HT-29 (cell line): ENCODE data around the gene GTPBP3. TPM values are rescaled to one million over a fixed set of nuclear protein-coding genes. Genes with fewer than 3 reads are reported as not detected.
"Not testable (repeated sequence)": the region's sequence is repeated elsewhere in the genome, so short reads cannot be mapped to it uniquely, and the experiment has no call there.

Experiments used
- DNase-seq: peaks from one replicate; pipeline ENCODE4 v3.0.0-alpha.2; 2015; ENCODE audit warnings: low spot score
- total RNA-seq: library from RNA; depleted of rRNA; stranded (reverse); fragments of >200 nt; shearing (Covaris generic); gene quantifications from 2 replicates; pipeline ENCODE4 v1.2.3, GENCODE V29; 2014; rRNA removed

GTPBP3 gene, protein sequence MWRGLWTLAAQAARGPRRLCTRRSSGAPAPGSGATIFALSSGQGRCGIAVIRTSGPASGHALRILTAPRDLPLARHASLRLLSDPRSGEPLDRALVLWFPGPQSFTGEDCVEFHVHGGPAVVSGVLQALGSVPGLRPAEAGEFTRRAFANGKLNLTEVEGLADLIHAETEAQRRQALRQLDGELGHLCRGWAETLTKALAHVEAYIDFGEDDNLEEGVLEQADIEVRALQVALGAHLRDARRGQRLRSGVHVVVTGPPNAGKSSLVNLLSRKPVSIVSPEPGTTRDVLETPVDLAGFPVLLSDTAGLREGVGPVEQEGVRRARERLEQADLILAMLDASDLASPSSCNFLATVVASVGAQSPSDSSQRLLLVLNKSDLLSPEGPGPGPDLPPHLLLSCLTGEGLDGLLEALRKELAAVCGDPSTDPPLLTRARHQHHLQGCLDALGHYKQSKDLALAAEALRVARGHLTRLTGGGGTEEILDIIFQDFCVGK
- 40.0 and 64.4 TPM in 2 replicates for total RNA-seq

DNA sequence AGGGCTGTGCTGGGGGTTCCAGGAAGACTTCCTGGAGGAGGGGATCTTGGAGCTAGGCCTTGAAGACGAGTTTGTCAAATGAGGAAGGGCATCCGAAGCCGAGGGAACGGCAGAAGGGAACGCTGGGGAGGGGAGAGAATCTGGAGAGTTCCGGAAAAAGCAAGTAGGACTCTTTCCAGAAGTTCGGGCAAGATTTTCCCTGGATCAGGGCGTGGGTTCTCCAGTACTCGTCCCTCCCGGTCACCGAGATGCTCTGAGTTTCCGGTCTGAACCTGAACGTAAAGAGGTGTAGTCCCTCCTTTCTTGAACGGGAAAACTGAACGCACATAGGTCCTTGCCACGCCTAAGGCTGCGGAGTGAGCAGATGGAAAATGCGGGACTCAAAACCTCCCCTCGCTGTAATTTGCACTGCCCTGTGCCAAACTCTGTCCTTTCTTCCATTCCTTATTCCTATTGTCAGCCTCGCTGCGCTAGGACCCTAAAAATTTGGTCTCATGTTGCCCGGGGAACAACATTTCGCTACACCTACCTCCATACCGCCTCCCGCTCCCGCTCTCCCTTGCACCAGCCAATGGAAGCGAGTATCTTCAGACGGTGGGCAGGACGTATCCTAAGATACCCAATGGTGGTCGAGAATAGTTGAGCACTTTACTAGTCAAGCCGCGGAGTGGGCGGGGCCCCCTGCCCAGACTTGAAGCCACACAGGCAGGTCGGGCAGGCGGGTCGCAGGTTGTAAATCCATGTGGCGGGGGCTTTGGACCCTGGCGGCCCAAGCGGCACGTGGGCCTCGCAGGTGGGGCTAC, at the start of gene GTPBP3:
Gene GTPBP3, plus strand, starts transcription at position 682 of the 803 bp plus-strand sequence. Its CDS starts 59 bp downstream, at position 741.
- peak; percentile 93 for DNase-seq

DNA sequence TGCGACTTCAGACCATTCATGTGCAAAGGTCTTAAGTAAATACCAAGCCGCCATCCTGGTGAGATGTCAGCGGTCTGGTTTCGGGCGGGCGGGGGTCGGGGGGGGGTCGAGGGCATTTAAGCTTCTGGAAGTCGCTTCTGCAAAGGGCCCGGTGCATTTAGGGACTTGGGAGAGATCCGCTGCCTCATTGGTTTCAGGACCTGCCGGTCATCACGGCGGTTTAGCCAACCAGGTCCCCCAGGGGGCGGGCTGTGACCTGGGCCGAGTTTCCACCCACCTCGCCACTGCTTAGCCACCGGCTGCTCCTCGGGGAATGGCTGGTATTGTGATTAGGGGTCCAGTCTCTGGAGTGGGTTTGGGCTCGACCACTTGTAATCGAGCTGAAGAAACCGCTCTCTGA, 47.9 kb upstream of the GTPBP3 start:
- peak; percentile 50 for DNase-seq

DNA sequence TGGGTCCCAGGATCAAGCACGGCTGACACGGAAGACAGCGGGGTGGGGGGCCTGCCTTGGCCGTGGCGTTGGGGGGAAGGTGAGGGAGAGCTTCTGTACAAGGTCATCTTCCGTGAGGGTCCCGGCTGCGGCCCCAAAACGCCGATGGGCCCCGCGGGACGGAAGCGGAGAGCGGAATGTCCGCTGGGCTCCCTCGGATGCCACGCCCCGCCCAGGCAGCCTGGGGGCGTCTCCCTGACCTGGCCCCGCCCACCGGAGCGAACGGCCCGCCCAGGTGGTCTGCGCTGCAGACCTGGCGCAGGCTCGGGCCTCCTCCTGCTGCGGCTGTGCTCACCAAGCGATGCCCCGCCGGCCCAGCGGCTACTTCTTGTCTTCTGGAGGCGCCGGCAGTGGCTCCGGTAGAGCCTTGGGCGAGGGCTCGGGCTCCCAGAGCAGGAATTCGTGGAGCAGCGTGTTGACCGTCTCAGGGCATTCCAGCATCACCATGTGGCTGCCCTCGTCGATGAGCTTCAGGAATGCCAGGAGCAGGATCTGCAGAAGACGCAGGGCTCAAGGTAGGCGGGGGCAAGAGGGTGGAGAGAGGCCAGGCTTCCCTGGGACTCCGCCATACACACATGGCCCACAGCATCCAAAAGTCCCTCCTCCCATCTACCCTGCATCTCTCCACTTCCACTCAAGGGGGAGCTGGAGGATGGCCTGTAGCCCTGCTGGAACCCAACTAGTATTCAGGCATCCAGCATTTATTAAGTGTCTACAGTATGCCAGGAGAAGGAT, 44.9 kb upstream of the GTPBP3 start:
- DNase-seq: peak; percentile 86

DNA sequence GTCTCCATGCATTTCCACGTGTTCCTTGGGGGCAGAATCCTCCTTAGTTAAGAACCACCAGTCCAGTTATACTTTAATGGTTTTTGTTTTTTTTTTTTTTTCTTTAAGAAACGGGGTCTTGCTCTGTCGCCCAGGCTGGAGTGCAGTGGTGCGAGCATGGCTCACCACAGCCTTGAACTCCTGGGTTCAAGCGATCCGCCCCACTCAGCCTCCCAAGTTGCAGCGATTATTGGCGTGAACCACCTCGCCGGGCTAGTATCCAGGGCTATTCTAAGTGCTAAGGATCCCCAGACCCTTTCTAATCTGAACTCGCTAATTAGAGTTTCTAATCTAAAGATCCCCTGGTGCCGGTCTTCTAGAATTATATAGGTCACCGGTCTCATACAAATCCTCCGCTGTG, 43.7 kb upstream of the GTPBP3 start:
- no peak for DNase-seq

DNA sequence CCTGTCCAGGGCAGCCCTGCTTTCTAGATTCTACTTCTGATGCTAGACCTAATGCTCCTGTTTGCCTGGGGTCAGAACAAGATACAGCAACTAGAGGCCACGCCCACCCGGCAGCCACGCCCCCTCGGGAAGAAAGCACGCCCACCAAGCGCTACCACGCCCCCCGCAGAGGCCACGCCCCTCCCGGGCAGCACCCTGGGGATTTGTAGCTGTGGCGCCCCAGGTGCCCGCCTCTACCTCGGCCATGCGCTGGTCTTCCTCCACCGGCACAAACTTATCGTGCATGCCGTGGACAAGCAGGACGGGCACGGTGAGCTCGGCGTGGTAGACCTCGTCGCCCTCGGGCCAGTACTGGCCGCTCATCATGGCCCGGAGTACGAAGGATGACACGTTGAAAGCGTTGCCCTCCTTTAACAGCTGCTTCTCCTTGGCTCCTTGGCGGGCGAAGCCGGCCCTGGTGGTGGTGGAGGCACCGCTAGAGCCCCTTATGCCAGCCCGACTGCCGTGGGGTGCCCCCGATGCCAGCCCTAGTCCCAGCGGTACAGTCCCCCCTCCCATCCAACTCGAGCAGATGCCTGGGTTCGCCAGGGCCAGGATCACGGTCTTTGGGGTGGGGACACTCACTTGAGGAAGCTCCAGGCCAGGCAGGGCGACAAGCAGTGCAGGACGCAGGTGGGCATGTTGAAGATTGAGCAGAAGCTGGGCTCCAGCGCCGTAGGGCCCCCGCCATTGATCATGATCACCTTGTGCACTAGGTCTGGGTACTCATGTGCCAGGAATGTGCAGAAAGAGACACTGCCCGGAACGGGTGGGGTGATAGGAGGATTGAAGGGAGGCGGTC, 43.1 kb upstream of the GTPBP3 start:
- peak; percentile 44 for DNase-seq

DNA sequence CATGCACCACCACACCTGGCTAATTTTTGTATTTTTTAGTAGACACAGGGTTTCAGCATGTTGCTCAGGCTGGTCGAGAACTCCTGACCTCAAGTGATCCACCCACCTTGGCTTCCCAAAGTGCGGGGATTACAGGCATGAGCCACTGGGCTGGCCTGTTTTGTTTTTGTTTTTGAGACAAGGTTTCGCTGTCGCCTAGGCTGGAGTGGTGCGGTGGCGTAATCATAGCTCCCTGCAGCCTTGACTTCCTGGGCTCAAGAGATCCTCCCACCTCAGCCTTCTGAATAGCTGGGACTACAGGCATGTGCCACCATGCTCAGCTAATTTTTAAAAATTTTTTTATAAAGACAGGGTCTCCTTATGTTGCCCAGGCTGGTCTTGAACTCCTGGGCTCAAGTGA, 41.8 kb upstream of the GTPBP3 start:
- DNase-seq: not testable (repeated sequence)

DNA sequence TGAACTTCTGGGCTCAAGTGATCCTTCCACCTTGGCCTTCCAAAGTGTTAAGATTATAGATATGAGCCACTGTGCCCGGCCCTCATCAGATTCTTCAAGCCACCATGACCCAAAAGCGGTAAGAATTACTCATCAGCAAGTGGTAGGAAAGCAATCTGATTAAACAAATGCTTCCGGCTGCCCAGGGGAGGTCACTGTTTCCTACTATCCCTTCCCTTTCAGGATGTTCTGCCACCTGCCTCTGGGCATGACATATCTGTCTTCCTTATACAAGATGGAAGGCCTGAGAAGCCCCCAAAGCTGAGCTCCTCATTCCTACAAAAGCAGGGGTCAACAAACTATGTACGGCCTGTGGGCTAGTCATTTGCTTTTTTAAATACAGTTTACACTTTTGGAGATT, 41.1 kb upstream of the GTPBP3 start:
- peak; percentile 48 for DNase-seq

DNA sequence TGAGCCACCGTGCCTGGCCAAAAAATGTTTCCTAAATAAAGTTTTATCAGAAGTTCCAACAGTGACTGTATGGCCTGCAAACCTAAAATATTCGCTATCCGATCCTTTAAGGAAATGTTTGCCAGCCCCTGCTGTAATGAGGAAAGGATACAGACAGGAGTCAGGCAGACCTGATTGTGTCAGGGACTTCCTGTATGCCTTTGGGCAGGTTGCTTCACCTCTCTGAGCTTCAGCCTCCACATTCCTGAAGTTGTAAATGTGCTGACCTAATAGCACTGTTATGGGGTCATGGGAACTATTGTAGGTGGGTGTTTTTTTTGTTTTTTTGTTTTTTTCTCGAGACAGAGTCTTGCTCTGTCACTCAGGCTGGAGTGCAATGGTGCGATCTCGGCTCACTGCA, 40.4 kb upstream of the GTPBP3 start:
- DNase-seq: no peak

DNA sequence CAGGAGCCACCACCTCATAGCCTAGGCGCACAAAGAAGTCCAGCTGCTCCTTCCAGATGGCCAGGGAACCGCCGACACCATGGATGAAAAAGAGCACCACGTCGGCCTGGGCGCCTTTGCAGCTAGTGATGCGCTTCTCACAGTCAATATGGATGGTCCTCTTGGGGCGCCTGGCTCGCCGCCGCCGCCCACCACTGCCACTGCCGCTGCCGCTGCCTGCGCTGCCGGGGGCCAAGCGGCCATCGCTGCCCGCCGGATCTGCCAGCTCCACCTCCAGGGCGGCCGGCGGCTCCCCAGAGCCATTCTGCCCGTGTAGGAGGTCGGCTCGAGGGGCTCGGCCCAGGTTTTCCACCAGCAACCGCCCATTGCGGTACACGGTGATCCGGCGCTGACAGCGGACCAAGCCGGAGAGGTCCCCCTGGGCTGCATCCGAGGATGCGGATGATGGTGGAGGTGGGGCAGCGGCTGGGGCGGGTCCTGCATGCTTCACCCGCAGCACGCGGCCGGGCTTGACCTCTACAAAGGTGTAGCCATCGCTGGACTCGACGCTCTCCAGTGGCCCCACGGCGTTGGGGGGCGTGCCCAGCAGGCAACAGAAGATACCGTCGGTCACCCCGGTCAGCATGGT, 36.2 kb upstream of the GTPBP3 start:
- DNase-seq: no peak

DNA sequence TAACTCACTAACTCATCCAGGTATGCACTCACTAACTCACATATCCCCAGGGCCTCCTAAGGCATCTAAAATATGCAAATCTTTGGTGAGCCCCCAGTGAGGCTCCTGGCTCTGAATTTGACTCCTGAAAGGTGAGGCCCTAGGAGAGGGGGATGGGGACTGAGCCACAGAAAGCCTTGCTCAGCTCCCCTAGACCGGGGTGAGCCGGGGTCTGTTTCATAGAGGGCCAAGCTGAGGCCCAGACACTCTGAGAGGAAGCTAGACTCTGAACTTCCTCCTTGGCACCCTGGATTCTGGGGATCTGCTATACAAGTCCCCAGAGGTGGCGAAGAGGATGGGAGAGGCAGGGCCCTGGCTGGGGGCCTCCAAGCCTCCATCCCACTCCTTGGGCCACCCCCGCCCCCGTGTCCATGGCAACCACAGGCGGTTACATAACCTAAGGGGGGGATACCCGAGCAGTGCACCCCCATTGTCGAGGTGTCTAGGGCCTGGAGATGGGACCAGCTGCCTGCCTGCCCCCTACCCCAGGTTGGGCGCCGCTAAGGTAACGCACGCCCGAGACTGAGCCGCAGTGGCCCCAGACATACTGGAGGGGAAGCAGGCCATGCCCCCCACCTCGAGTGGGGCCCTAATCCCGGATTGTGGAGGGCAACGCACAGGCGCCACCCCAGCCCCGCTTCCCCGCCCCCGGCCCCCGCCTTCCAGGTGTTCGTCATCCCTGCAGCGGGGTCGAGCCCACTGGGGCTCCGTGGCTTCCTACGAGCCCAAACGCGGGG, 34.8 kb upstream of the GTPBP3 start:
- no peak for DNase-seq

DNA sequence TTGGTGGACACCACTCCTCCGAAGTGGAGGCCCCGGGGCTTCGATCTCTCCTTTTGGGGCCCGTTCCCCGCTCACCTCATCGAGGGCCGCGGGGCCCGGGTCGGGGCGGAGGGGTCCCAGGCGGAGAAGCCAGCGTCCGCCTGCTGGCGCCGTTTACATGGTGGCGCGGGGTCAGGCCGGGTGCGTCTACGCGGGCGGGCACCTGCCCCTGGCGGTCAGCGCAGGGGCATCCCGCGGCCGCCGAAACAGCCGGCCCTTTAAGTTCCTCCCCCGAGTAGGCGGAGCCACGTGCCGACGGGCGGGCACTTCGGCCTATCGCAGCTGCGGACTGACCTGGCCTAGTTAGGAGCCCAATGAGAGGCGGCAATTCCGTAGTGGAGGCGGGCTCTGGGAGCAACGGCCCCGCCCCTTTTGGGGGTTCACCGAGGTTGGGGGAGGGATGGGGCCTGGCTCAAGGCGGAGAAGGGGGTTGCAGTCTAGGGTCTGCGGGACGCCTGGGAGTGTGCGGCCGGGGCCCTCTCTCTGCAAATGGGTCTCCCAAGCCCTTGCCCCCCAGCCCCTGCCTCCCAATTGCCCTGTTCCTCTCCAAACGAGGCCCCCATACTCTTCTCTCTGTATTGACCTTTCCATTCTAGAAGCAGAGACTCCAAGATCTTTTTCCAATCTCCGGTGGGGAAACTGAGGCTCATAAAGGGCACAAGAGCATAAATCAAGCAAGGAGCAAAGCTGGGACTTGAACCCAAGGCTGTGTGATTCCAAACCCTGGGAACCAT, 34.0 kb upstream of the GTPBP3 start, which contains the start of gene ABHD8:
Gene ABHD8, minus strand, starts transcription at position 259 of the 773 bp plus-strand sequence. CDS start 1,809 bp downstream, outside the sequence.
- peak; percentile 70 for DNase-seq

DNA sequence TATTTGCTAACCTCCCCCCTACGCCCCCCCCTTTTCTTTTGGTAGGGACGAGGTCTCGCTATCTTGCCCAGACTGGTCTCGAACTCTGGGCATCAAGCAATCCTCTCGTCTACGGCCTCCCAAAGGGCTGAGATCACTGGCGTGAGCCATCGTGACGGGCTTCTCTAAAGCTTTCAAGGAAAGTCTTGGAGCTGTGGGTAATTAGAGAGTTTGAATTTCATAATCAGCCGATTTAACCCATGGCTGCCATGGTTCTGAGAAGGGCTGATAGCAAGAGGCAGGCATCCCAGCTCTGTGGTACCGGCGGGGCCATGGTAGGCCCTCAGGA, 33.4 kb upstream of the GTPBP3 start:
- no peak for DNase-seq

DNA sequence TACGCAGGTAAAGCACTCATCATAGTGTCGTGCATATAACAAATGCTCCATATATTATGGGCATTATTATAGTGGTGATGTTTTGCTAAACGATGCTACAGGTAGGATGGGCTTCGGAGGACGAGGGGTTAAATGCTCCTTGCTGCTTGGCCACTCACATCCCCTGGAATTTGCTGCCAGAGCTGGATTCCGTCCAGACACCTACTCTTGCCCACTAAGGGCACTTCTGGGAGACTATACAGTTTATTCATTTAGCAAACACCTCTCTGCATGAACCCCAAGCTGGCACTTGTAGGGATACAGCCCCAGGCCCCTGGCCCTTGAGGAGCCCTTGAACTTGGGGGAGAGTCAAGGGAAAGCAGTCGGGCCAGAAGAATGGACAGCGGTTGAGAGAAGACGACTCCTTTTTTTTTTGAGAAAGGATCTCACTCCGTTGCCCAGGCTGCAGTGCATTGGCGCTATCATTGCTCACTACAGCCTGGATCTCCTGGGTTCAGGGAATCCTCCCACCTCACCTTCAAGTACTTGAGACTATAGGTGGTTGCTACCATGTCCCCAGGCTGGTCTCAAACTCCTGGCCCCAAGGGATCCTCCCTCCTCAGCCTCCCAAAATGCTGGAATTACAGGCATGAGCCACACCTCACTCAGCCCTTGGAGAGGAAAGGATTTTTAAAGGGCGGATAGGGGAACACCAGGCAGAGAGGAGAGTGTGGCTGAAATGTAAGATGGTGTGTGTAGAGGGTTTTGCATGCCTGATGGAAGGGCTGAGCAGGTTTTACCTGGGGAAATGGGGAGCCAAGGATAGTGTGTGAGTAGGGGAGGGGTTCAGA, 32.8 kb upstream of the GTPBP3 start:
- DNase-seq: no peak

DNA sequence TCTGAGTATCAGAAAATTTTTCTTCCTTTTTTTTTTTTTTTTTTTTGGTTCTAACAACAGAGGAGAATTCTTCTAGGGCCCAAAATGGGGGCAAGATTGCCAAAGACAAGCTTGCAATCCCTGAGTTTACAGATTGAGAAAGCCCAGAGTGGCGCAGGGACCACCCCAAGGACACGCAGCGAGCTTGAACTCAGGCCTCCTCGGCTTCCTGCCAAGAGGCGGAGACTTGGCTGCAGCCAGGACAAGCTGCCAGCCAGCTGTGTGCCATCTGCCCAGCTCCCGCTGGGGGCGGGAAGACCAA, 32.2 kb upstream of the GTPBP3 start:
- no peak for DNase-seq

DNA sequence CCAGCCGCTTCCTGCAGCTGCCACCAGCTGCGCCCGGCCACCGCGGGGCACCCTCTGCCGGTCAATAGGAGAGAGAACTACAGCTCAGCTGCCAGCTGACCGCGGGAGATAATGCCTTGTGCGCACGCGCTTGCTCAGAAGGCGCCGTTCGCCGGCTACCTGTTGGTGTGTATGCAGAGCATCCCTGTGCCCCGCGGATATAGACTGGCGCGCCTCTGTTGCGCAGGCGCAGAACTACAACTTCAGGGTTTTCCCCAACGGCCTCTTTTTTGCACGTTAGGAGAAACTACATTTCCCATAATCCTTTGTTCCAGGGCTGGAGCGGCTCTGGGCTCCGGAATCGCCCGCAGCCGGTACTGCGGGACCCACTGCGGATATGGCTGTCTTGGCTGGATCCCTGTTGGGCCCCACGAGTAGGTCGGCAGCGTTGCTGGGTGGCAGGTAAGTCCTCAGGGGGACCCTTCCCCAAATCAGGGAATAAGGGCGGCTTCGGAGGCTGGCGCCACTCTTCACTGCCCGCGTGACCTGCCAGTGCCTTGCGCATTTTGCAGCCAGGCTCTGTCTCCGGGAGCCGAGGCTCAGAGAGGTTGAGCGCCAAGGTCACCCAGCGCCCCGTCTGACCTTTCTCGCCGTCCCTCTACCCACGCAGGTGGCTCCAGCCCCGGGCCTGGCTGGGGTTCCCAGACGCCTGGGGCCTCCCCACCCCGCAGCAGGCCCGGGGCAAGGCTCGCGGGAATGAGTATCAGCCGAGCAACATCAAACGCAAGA, 31.7 kb upstream of the GTPBP3 start, which contains the start of gene MRPL34:
Gene MRPL34, plus strand, starts transcription at position 356 of the 768 bp plus-strand sequence. Its CDS starts 21 bp downstream, at position 377.
- DNase-seq: peak; percentile 97

DNA sequence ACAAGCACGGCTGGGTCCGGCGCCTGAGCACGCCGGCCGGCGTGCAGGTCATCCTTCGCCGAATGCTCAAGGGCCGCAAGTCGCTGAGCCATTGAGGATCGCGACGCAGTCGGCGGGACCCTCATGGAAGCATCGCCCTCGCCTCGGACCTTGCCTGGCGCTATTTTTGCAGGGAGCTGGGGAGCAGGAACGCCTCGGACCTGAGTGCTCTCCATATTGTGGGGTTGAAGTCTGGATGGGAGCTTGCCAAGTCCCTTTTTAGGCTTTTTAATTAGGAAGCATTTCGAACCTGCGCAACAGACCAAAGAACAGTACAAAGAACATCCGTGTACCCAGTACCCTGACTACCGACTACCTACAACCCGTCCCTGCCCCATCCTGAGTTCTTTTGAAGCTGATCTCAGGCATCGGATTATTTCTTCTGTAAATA, 31.1 kb upstream of the GTPBP3 start:
- no peak for DNase-seq

DNA sequence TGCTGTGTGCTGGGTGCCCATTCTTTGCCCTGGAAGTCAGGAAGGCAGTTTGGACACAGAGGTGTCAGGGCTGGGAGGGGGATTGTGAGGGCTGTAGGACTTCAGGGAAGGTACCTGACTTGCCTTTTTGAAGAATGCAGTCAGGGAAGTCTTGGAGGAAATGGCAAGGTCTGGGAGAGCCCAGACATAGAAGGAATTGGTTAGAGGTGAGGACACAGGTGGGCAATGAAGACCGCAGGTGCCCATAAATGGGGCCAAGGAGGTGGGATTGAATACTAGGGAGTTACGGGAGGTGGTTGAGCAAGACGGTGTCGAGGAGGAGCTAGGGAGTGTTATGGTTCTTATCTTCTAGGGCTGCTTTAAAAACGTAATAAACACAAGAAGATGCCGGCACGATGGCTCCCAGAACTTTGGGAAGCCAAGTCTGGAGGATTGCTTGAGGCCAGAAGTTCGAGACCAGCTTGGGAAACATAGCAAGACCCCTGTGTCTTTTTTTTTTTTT, 29.4 kb upstream of the GTPBP3 start:
- DNase-seq: no peak
